Kidney (tissue), 14 donors: ENCODE results near the gene CCDC85B. TPM values are rescaled to one million over a fixed set of nuclear protein-coding genes. Genes with fewer than 3 reads are reported as not detected.

ENCODE experiments used
- DNase-seq, 5 donors: peaks; one replicate each; pipeline ENCODE4 v3.0.0-alpha.2; 2013 to 2020
- FAIRE-seq: peaks from 2 replicates; lab custom pipeline; 2012; peaks lifted over from hg19 to GRCh38; lab: Jason Lieb, UNC
- H3K27ac ChIP-seq, 2 donors: one replicate each; pipeline ENCODE4 v1.7.0; 2013; ENCODE audit warnings: low read depth in 2 of 2, low read length in 2 of 2, inconsistent platforms in 1 of 2
- H3K27me3 ChIP-seq: one replicate; pipeline ENCODE4 v1.7.1; 2013; ENCODE audit warnings: low read length, inconsistent platforms; ENCODE audit not compliant: control insufficient read depth, insufficient read depth
- H3K36me3 ChIP-seq, 3 donors: one replicate each; pipeline versions ENCODE4 v1.7.0 to v1.7.1; 2013; ENCODE audit warnings: low read length in 3 of 3, control low read depth in 1 of 3, inconsistent platforms in 1 of 3; ENCODE audit not compliant: insufficient read depth in 3 of 3, control insufficient read depth in 2 of 3
- H3K4me1 ChIP-seq, 3 donors: one replicate each; pipeline versions ENCODE4 v1.7.0 to v1.7.1; 2013; ENCODE audit warnings: low read length in 3 of 3, inconsistent platforms in 1 of 3, low read depth in 1 of 3; ENCODE audit not compliant: control insufficient read depth in 2 of 3, insufficient read depth in 2 of 3
- H3K4me3 ChIP-seq, 3 donors: one replicate each; pipeline versions ENCODE4 v1.7.0 to v1.8.1; 2013; ENCODE audit warnings: low read length in 3 of 3, control low read depth in 1 of 3, inconsistent platforms in 1 of 3
- H3K9ac ChIP-seq, 3 donors: one replicate each; pipeline versions ENCODE4 v1.7.0 to v1.7.1; 2013; ENCODE audit warnings: low read length in 3 of 3, control low read depth in 1 of 3, inconsistent platforms in 1 of 3
- H3K9me3 ChIP-seq, 3 donors: one replicate each; pipeline versions ENCODE4 v1.7.0 to v1.7.1; 2013; ENCODE audit warnings: low read length in 3 of 3, control low read depth in 1 of 3, inconsistent platforms in 1 of 3; ENCODE audit not compliant: control insufficient read depth in 2 of 3, insufficient read depth in 1 of 3
- intact Hi-C: fragments of 100-400 bp; cut with DNase I; formaldehyde crosslinking; loops from one replicate; pipeline ENCODE4 v1.11.1; 2022
- polyA plus RNA-seq: library from polyadenylated mRNA; stranded (reverse); fragments of 350-450 nt; fragmentation: Illumina TruSeq; extraction: RNeasy Lipid Tissue Mini Kit (QIAGEN cat#74804); gene quantifications from one replicate; pipeline ENCODE4 v1.2.3, GENCODE V29; 2014; ENCODE audit warnings: low read depth, low replicate concordance; ENCODE audit not compliant: insufficient read depth
- total RNA-seq: library from RNA; stranded (reverse); fragmentation: NEBNext Ultra II Directional; extraction: Animal tissue kit (Norgen Biotek cat#: 25700); gene quantifications from one replicate; pipeline ENCODE4 v1.2.1, GENCODE V29; 2021
- TF ChIP-seq, protein P1 (sequence below): IDR thresholded peaks from 3 replicates; pipeline ENCODE4 v1.5.1; 2012; ENCODE audit warnings: mild to moderate bottlenecking, moderate library complexity, borderline replicate concordance; ENCODE audit not compliant: insufficient read depth; ENCODE audit errors: extremely low read depth
- donor health status: control.
- donor health status: control.
- donor health status: control.
- donor health status: control.
- donor health status: control.
- donor health status: DM: yes; HTN: yes; CAD: no.
- donor health status: Normal renal cell carcinoma (clear cell type).

CCDC85B gene
- total and polyA plus RNA-seq, 2 donors from 2014 or later, result 26.1 to 31.8 TPM

DNA sequence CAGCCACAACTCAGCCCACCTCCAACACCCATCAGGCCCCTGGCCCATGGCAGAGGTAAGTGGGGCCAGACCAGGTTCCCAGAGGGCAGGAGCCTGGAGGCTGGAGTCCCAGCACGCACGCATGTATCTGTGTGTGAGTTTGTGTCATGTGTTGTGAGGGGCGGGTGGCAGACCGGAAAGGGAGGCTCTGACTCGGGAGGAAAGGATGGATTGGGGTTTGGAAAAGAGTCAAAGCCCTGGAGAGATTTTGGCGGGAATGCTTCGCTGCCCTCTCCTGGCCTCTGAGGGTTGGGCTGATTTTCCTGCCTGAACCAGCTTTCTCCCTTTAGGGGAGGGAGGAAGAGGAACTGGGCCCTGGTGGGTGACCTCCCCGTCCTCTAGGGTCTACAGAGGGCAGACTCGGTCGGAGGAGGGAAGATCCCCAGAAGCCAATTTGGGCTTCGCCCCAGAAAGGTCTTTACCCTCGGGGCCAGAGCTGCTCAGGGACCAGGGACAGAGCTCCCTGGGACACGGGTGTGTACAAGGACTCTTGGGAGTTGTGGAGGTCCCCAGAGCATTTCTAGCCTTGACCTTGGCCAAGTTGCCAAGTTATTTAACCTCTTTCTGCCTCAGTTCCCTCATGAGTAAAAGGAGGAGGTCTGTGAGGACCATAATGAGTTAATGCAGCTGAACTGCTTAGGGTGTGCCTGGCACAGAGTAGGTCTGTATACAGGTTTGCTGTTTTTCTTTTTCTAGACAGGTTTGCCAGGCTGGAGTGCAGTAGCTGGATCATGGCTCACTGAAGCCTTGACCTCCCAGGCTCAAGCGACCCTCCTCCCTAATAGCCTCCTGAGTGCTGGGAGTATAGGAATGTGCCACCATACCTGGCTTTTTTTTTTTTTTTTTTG is 21.5 kb downstream of the CCDC85B start:
- no peak overlapping the region for H3K4me3 ChIP-seq
- DNase-seq, result peak; percentile 54 to 89 (median 75)
- peaks cover 0 to 21% (median 7%) of the 10 kb centered on the region in 3 donors for H3K4me1 ChIP-seq
- TF ChIP-seq, protein P1, sequence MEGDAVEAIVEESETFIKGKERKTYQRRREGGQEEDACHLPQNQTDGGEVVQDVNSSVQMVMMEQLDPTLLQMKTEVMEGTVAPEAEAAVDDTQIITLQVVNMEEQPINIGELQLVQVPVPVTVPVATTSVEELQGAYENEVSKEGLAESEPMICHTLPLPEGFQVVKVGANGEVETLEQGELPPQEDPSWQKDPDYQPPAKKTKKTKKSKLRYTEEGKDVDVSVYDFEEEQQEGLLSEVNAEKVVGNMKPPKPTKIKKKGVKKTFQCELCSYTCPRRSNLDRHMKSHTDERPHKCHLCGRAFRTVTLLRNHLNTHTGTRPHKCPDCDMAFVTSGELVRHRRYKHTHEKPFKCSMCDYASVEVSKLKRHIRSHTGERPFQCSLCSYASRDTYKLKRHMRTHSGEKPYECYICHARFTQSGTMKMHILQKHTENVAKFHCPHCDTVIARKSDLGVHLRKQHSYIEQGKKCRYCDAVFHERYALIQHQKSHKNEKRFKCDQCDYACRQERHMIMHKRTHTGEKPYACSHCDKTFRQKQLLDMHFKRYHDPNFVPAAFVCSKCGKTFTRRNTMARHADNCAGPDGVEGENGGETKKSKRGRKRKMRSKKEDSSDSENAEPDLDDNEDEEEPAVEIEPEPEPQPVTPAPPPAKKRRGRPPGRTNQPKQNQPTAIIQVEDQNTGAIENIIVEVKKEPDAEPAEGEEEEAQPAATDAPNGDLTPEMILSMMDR, result peak; percentile 37
- H3K27me3 ChIP-seq, result no peaks in the 10 kb centered on the region
- intact Hi-C loops, result no loop called here
- H3K36me3 ChIP-seq, result no peaks in the 10 kb centered on the region
- peak overlapping the region in 2 of 3 donors; percentile 3 to 16 for H3K9ac ChIP-seq
- peak overlapping the region in 1 of 2 donors; percentile 5 for H3K27ac ChIP-seq
- no peaks in the 10 kb centered on the region for H3K9me3 ChIP-seq
- no peak for FAIRE-seq

DNA sequence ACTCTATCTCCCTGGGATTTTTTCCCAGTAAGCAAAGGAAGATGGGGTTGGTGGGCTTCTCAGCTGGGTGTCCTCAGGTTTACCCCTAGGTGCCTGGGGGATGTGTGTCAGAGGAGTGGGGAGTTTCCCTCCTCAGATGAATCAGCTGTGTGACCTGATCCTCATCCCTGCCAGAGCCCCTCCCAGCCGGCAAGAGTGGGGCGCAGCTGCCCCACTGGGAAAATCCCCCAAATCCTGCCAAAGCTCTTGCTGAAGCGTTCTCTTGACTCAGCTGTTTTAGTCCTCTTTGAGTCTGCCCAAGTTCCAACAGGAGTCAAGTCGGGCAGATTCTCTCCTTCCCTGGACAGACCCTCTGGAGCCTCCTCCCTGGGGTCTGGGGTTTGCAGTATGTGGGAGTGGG is 22.4 kb downstream of the CCDC85B start:
- no peak overlapping the region for H3K27ac ChIP-seq
- no peaks in the 10 kb centered on the region for H3K27me3 ChIP-seq
- DNase-seq (no peak), FAIRE-seq (no peak)
- no peak overlapping the region for H3K4me3 ChIP-seq
- intact Hi-C loops, result no loop called here
- peaks cover 0 to 30% (median 14%) of the 10 kb centered on the region in 3 donors for H3K4me1 ChIP-seq
- H3K9me3 ChIP-seq, result no peaks in the 10 kb centered on the region
- no peak overlapping the region for H3K9ac ChIP-seq
- H3K36me3 ChIP-seq, result no peaks in the 10 kb centered on the region
- TF ChIP-seq, protein P1, result no peak

DNA sequence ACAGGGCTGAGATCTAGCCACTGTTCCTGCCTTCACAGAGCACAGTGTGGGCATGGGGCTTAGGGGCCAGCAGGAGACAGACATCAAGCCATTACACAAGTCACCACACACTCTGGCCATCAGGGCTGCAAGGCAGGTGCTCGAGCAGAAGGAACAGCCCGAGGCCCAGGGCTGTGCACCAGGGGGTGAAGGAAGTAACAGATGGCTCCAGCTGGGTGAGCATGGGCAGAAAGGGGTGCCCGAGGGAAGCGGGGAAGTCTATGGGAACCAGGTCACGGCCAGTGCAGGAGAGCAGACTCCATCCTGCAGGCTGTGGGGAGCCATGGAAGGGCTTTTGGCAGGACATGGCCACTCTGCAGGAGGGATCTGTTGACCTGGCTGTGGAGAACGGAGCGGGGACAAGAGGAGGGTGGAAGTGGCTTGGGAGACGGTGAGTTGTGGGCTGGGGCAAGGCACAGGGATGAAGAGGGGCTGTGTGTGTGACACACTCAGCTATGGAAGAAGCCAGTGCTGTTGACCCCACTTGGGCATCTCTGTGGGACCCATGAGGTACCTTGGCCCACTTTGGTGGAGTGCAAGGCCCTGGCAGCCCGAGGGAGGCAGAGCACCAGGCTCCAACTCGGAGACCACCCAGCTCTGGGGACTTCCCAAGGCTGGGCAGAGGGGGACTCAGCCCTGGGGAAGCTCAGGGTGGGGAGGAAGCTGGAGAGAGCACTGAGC is 24.8 kb downstream of the CCDC85B start:
- intact Hi-C loops, result no loop called here
- Histone ChIP-seq H3K27me3 (no peaks in the 10 kb centered on the region), H3K9ac (no peak overlapping the region), H3K36me3 (no peaks in the 10 kb centered on the region), H3K9me3 (no peaks in the 10 kb centered on the region), H3K4me3 (no peak overlapping the region), H3K4me1 (peaks cover 0 to 37% (median 15%) of the 10 kb centered on the region in 3 donors), H3K27ac (peak overlapping the region; percentile 43 to 59)
- TF ChIP-seq, protein P1, result no peak
- FAIRE-seq (no peak), DNase-seq (no peak)
